GM23338 (cell line): ENCODE measurements around the gene RTF1.

Experiments
- CREB1 ChIP-seq: fragments of 250-450 bp; sonication (Bioruptor Pico); IDR thresholded peaks from 2 replicates; pipeline ENCODE4 v1.5.0; 2020; ENCODE audit warnings: low read depth, mild to moderate bottlenecking, moderate library complexity
- EZH2 ChIP-seq: fragments of 200-600 bp; sonication (generic); IDR thresholded peaks from one replicate; pipeline ENCODE4 v1.8.0; 2017; ENCODE audit warnings: antibody characterized with exemption, mild to moderate bottlenecking, low read depth; ENCODE audit not compliant: unreplicated experiment
- EZH2phosphoT487 ChIP-seq: fragments of 200-600 bp; sonication (generic); IDR thresholded peaks from one replicate; pipeline ENCODE4 v1.8.1; 2018; ENCODE audit warnings: antibody characterized with exemption; ENCODE audit not compliant: unreplicated experiment
- JUNB ChIP-seq: IDR thresholded peaks from one replicate; pipeline ENCODE4 v1.6.1; 2016; ENCODE audit warnings: antibody characterized with exemption; ENCODE audit not compliant: unreplicated experiment
- POLR2AphosphoS5 ChIP-seq: IDR thresholded peaks from 2 replicates; pipeline ENCODE4 v1.6.1; 2016; ENCODE audit warnings: antibody characterized with exemption, low read depth
- STAT1 ChIP-seq: IDR thresholded peaks from one replicate; pipeline ENCODE4 v1.6.1; 2016; ENCODE audit warnings: antibody characterized with exemption; ENCODE audit not compliant: unreplicated experiment
- TF ChIP-seq, protein P1 (sequence below), 2 experiments: fragments of 200-600 bp in 1 of 2; sonication (generic) in 1 of 2; conservative IDR thresholded peaks; 2 replicates each; pipeline versions ENCODE4 v1.5.1 to v1.6.1; 2016 to 2017; ENCODE audit warnings: antibody characterized with exemption in 2 of 2, low read depth in 2 of 2, mild to moderate bottlenecking in 2 of 2, moderate library complexity in 1 of 2
- TF ChIP-seq, protein P2 (sequence below): IDR thresholded peaks from one replicate; pipeline ENCODE4 v1.6.1; 2018; ENCODE audit warnings: antibody characterized with exemption; ENCODE audit not compliant: unreplicated experiment
- TF ChIP-seq, protein P3 (sequence below): IDR thresholded peaks from 2 replicates; pipeline ENCODE4 v1.6.1; 2016; ENCODE audit warnings: antibody characterized with exemption

DNA sequence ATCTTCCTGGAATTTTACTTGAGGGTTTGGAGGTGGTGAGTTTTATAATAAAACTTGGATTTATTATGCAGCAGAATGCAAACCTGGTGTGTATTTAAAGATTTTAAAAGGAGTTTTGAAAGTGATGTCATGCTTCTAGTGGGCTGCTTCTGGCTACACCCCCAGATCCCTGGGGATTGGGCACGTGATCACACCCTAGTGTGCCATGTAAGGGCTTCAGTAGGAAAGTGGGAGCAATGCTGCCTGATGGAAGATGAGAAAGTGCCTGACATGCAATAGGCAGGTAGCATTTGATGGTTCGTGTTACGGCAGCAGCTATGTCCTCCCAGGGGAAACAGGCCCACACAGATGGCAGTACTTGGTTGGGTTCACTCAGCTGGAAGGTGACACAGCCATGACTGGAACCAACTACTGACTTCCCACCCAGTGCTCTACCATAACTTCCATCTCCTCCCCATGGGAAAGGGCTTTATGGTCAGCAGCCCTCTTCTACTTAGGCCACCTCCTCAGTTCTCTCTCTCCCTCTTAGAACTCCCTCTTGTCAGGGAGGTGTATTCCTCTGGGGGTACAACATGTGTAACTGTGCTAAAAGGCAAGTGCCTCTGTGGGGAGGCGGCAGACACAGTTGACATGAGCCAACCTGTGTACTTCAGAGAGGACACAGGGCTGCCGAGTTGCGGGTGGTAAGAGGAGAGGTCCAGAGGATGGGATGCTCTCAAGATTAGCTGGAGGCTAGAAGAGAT lies 82.4 kb downstream of the RTF1 start:
- TF ChIP-seq, protein P1, sequence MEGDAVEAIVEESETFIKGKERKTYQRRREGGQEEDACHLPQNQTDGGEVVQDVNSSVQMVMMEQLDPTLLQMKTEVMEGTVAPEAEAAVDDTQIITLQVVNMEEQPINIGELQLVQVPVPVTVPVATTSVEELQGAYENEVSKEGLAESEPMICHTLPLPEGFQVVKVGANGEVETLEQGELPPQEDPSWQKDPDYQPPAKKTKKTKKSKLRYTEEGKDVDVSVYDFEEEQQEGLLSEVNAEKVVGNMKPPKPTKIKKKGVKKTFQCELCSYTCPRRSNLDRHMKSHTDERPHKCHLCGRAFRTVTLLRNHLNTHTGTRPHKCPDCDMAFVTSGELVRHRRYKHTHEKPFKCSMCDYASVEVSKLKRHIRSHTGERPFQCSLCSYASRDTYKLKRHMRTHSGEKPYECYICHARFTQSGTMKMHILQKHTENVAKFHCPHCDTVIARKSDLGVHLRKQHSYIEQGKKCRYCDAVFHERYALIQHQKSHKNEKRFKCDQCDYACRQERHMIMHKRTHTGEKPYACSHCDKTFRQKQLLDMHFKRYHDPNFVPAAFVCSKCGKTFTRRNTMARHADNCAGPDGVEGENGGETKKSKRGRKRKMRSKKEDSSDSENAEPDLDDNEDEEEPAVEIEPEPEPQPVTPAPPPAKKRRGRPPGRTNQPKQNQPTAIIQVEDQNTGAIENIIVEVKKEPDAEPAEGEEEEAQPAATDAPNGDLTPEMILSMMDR (conservative IDR thresholded peaks at IDR 0.05; ENCODE audit: low read depth in 2 of 2), result no peak
- TF ChIP-seq EZH2, result peak; percentile 11
- TF ChIP-seq EZH2phosphoT487, result no peak
- no peak for TF ChIP-seq JUNB
- no peak for TF ChIP-seq POLR2AphosphoS5
- TF ChIP-seq, protein P2, sequence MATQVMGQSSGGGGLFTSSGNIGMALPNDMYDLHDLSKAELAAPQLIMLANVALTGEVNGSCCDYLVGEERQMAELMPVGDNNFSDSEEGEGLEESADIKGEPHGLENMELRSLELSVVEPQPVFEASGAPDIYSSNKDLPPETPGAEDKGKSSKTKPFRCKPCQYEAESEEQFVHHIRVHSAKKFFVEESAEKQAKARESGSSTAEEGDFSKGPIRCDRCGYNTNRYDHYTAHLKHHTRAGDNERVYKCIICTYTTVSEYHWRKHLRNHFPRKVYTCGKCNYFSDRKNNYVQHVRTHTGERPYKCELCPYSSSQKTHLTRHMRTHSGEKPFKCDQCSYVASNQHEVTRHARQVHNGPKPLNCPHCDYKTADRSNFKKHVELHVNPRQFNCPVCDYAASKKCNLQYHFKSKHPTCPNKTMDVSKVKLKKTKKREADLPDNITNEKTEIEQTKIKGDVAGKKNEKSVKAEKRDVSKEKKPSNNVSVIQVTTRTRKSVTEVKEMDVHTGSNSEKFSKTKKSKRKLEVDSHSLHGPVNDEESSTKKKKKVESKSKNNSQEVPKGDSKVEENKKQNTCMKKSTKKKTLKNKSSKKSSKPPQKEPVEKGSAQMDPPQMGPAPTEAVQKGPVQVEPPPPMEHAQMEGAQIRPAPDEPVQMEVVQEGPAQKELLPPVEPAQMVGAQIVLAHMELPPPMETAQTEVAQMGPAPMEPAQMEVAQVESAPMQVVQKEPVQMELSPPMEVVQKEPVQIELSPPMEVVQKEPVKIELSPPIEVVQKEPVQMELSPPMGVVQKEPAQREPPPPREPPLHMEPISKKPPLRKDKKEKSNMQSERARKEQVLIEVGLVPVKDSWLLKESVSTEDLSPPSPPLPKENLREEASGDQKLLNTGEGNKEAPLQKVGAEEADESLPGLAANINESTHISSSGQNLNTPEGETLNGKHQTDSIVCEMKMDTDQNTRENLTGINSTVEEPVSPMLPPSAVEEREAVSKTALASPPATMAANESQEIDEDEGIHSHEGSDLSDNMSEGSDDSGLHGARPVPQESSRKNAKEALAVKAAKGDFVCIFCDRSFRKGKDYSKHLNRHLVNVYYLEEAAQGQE, result no peak
- TF ChIP-seq CREB1 (CRISPR knock-in tag), result no peak
- TF ChIP-seq, protein P3, sequence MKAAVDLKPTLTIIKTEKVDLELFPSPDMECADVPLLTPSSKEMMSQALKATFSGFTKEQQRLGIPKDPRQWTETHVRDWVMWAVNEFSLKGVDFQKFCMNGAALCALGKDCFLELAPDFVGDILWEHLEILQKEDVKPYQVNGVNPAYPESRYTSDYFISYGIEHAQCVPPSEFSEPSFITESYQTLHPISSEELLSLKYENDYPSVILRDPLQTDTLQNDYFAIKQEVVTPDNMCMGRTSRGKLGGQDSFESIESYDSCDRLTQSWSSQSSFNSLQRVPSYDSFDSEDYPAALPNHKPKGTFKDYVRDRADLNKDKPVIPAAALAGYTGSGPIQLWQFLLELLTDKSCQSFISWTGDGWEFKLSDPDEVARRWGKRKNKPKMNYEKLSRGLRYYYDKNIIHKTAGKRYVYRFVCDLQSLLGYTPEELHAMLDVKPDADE, result no peak
- no peak for TF ChIP-seq STAT1
